Measurements from ENCODE around the gene DYRK3.
"Not testable (repeated sequence)": the region's sequence is repeated elsewhere in the genome, so short reads cannot be mapped to it uniquely, and the experiment has no call there.

DYRK3 gene

GRCh38 chr1:206633708-206634121 lies 1.6 kb upstream of the DYRK3 start:
- DNase-seq = no peak

- DNase-seq = peak; percentile 67
These were observed 814 bp upstream of the DYRK3 start for GRCh38 chr1:206634365-206635079.

GRCh38 chr1:206635978-206636345 lies 626 bp downstream of the DYRK3 start:
- no peak for DNase-seq

GRCh38 chr1:206636671-206637070 lies 1.3 kb downstream of the DYRK3 start:
- no peak for DNase-seq

- no peak for DNase-seq
These were observed 2.3 kb downstream of the DYRK3 start for GRCh38 chr1:206637605-206638004.

- DNase-seq = not testable (repeated sequence)
These were observed 6.7 kb downstream of the DYRK3 start for GRCh38 chr1:206642074-206642473.

- DNase-seq = no peak
These were observed 7.9 kb downstream of the DYRK3 start for GRCh38 chr1:206643118-206643698.

- DNase-seq = no peak
These were observed 11.2 kb downstream of the DYRK3 start for GRCh38 chr1:206646504-206646903.

GRCh38 chr1:206647224-206647623 lies 11.9 kb downstream of the DYRK3 start:
- no peak for DNase-seq

GRCh38 chr1:206649261-206649921 lies 14.1 kb downstream of the DYRK3 start:
- DNase-seq = no peak

- no peak for DNase-seq
These were observed 15.7 kb downstream of the DYRK3 start for GRCh38 chr1:206651014-206651413.

- DNase-seq = no peak
These were observed 16.9 kb downstream of the DYRK3 start for GRCh38 chr1:206651958-206652890.

- DNase-seq = no peak
These were observed 18.6 kb downstream of the DYRK3 start for GRCh38 chr1:206653715-206654459.

- DNase-seq = no peak
These were observed 19.5 kb downstream of the DYRK3 start for GRCh38 chr1:206654828-206655227.

GRCh38 chr1:206655471-206655882 lies 20.1 kb downstream of the DYRK3 start:
- DNase-seq = no peak

- DNase-seq = no peak
These were observed 21.6 kb downstream of the DYRK3 start for GRCh38 chr1:206656936-206657335.

- DNase-seq = no peak
These were observed 22.4 kb downstream of the DYRK3 start for GRCh38 chr1:206657751-206658150.

- DNase-seq = peak; percentile 51
These were observed 23.1 kb downstream of the DYRK3 start for GRCh38 chr1:206658264-206658980.

GRCh38 chr1:206658981-206659273 lies 23.6 kb downstream of the DYRK3 start:
- DNase-seq = no peak

- DNase-seq = no peak
These were observed 24.8 kb downstream of the DYRK3 start for GRCh38 chr1:206660136-206660535.

- DNase-seq = no peak
These were observed 26.0 kb downstream of the DYRK3 start for GRCh38 chr1:206661161-206661820.

Measured in CD4-positive, alpha-beta T cell treated with Interleukin-15 for 1 hour (primary cell).